Measurements from ENCODE around the gene STK24. TPM values are rescaled to one million over a fixed set of nuclear protein-coding genes. Genes with fewer than 3 reads are reported as not detected.

Gene STK24
- total RNA-seq, 1 experiment from 2014 or later: 133 TPM

DNA sequence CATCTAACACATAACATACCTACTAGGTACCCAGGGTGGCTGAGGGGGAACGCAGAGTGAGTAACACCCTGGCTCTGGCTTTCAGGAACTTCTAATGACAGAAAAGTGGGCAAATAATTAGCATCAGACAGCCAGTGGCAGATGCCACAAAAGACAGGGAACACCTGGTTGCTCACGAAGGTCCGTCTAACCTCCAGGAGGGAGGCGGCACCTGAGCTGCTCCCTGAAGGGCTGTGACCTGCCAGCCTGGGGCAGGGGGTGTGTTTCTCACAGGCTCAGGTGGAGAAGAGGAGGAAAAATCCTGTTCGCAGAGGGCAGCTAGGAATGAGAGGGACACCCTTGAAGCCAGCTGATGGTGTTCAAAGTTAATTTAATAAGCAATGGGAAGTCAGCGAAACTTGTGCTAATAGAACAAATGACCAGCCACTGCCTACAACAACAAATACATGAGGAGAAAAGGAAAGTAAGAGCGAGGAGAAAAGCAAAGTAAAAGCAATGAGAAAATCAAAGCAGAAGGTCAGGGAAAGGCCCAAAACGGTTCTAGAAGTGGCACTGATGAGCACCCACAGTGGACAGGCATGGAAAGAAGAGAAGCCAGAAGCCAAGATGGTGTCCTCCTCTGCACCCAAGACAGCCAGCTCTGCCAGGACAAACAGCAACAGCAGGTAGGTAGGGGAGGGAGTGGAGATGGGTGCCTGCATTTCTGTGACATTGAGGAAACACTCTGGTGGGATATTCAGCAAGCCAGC is 87.3 kb downstream of the STK24 start:
- DNase-seq (ENCODE audit: low read depth in 1 of 2, low spot score in 2 of 2): peak in 1 of 2 experiments; percentile 40
- Histone ChIP-seq H3K27ac (no peak overlapping the region), H3K27me3 (replicated peaks) (no peaks in the 10 kb centered on the region), H3K36me3 (0 out of 2 replicates have a peak, but pooled peaks cover 4% of the 10 kb centered on the region), H3K4me1 (replicated peaks) (peaks cover 39% of the 10 kb centered on the region), H3K9me3 (replicated peaks) (no peaks in the 10 kb centered on the region), H3K4me3 (no peak overlapping the region)

DNA sequence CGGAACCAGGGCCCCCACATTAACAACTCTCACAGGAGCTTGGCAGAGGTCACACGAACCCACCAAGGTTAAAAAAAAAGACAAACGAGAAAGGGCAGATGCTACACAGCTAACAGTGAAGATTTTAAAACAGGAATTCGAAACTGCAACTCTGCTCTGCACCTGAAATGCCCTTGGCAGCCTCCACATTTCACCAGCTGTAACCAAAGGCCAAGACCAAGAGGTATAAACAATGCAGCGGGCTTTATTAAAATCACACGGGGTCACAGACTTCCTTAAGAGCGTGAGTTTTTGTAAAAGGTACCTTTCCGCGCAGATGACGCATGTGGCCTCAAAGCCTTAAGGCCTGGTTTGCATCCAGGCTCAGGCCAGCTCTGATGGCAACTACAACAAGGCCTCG is 88.2 kb downstream of the STK24 start:
- no peak for DNase-seq (ENCODE audit: low read depth in 1 of 2, low spot score in 2 of 2)
- no peaks in the 10 kb centered on the region for H3K27me3 ChIP-seq (replicated peaks)
- no peak overlapping the region for H3K4me3 ChIP-seq
- peaks cover 48% of the 10 kb centered on the region for H3K4me1 ChIP-seq (replicated peaks)
- H3K9me3 ChIP-seq (replicated peaks): no peaks in the 10 kb centered on the region
- no peak overlapping the region for H3K27ac ChIP-seq
- H3K36me3 ChIP-seq: 0 out of 2 replicates have a peak, but pooled peaks cover 4% of the 10 kb centered on the region

DNA sequence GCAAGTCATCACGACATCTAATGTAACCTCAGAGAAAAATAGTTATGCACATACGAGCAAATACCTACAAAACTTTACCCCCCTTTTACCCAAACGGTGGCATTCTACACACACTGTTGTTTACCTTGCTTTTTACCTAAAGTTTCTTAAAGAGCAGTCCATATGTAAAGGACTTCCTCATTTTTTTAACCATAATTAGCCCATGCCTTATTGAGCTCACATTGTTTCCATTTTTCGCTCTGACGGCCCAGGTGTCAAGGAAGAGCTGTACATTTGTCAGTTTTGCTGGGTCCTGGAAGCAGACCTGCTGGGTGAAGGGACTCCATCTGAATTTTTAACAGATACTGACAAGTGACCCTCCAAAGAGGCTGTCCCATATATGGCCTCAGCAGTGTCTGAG is 89.4 kb downstream of the STK24 start:
- H3K27ac ChIP-seq: no peak overlapping the region
- DNase-seq (ENCODE audit: low read depth in 1 of 2, low spot score in 2 of 2): no peak
- peaks cover 60% of the 10 kb centered on the region for H3K4me1 ChIP-seq (replicated peaks)

DNA sequence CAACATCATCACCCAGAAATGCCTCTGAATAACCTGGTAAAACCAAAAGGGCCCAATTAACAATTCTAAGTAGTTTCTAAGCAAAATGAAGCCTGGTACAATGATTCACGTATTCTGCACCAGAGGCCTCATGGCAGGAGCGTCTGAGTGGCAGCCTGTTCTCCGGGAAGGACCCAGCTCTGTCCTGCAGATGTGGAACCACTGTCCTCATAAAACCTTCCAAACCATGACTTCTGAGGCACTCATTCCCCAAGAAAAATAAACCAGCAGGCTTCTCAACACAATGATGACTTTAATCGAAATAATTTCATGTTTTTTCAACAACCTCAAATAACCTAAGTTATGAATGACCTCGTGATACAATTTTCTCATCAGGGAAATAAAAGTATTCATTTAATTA is 89.9 kb downstream of the STK24 start:
- Histone ChIP-seq H3K36me3 (no peaks in the 10 kb centered on the region), H3K9me3 (replicated peaks) (no peaks in the 10 kb centered on the region), H3K4me1 (replicated peaks) (peaks cover 63% of the 10 kb centered on the region), H3K4me3 (no peak overlapping the region), H3K27ac (no peak overlapping the region), H3K27me3 (replicated peaks) (no peaks in the 10 kb centered on the region)
- DNase-seq (ENCODE audit: low read depth in 1 of 2, low spot score in 2 of 2): no peak

More for the DNA sequence above, 89.4 kb downstream of the STK24 start:
- Histone ChIP-seq H3K27me3 (replicated peaks) (no peaks in the 10 kb centered on the region), H3K4me3 (no peak overlapping the region), H3K36me3 (no peaks in the 10 kb centered on the region), H3K9me3 (replicated peaks) (no peaks in the 10 kb centered on the region)

DNA sequence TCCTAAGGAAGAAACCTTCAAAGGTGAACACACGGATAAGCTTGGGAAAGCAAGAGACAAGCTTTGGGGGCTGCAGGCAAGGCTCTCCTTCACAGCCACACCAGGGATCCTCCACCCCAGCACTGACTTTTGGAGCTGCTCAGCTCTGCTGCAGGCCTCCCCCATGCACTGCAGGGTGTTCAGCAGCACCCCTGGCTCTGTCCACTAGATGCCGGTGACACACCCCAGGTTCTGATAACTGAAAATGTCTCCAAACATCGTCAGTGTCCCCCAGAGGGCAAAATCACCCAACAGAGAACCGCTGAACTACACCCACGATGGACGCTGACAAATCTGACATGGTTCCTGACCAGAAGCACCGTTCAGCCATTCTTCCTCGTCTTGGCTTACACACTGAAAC is 90.5 kb downstream of the STK24 start:
- DNase-seq (ENCODE audit: low read depth in 1 of 2, low spot score in 2 of 2): no peak
- Histone ChIP-seq H3K4me1 (replicated peaks) (peaks cover 63% of the 10 kb centered on the region), H3K27ac (no peak overlapping the region), H3K9me3 (replicated peaks) (no peaks in the 10 kb centered on the region), H3K36me3 (peaks cover 3% of the 10 kb centered on the region), H3K4me3 (no peak overlapping the region), H3K27me3 (replicated peaks) (no peaks in the 10 kb centered on the region)

GRCh38 chr13:98485561-98485960 is 91.3 kb downstream of the STK24 start:
- no peaks in the 10 kb centered on the region for H3K9me3 ChIP-seq (replicated peaks)
- no peak for DNase-seq (ENCODE audit: low read depth in 1 of 2, low spot score in 2 of 2)
- H3K4me3 ChIP-seq: no peak overlapping the region
- no peaks in the 10 kb centered on the region for H3K27me3 ChIP-seq (replicated peaks)
- H3K27ac ChIP-seq: peak overlapping the region; percentile 71
- H3K36me3 ChIP-seq: peaks cover 10% of the 10 kb centered on the region
- peaks cover 63% of the 10 kb centered on the region for H3K4me1 ChIP-seq (replicated peaks)

DNA sequence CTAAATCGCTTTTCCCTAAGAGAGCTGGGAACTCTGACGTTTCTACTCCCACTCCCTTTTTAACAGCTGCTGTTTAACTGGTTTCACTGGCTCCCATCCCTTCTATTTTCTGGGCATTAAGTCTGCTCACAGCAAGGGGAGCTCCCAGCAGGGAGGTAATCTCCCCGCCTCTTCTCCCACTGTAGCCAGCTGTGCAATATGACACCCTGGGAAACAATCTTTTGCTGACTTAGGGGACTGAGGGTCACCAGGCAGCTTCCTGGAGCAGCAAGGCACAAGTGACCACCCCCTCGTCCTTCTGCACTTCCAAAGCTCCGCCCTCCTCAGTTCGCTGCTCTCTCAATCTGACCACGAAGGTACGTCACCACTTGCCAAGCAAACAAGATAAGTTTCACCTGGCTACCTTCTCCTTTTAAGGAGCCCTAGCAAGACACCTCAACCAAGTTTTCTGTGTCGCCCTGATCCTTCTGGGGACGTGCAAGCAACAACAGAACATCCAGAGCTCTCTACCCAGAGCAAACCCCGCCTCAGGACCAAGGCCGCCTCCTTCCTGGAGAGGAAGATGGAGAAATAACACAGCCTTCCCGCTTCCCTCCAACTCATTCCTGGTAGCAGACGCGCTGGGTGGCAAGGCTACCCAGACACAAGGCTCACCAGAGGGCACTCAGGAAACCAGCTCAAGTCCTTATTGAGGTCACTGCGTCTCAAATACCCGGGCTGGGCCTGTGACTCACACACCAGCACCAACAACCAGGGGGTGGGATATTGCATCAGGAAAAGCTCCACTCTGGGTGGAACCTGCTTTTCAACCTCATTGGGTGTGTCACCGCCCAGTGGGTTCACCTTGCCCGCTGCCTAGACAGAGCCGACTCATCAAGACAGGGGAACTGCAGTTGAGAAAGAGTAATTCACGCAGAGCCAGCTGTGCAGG is 92.4 kb downstream of the STK24 start:
- peak; percentile 97 to 99 for DNase-seq (ENCODE audit: low read depth in 1 of 2, low spot score in 2 of 2)
- H3K36me3 ChIP-seq: peaks cover 10% of the 10 kb centered on the region
- H3K27ac ChIP-seq: peak overlapping the region; percentile 71
- 0 out of 2 replicates have a peak overlapping the region, but pooled peaks have one; percentile 0 for H3K4me3 ChIP-seq
- no peaks in the 10 kb centered on the region for H3K27me3 ChIP-seq (replicated peaks)
- H3K9me3 ChIP-seq (replicated peaks): no peaks in the 10 kb centered on the region
- H3K4me1 ChIP-seq (replicated peaks): peaks cover 63% of the 10 kb centered on the region

DNA sequence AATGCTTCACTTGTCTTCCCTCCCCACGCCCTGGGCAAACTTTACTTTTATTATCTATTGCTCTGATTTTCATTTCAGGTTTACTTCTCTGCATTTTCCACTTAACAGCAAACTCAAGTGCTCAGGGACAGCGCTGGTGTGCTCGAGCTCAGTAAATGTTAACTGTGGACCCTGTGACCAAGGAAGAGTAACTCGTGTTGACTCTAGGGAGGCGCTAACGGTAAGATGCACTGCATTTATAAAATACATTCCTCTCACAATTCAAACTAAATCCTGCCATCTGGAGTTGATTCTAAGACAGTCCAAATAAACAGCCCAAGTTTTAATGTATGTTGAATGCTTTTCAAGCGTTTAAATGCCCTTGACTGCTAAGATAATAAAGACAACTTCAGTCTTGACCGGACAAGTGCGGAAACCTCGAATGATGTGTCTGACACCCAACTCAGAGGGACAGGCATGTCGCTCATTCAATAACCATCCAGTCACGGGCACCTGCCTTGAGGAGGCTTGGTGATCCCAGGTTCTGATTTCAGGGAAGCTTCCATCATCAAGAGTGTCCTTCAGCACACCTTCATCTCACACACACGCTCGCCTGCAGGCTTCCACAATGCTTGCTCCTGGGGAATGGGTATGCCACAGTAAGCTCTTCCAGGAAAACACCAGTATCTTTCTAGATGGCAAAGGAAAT is 93.2 kb downstream of the STK24 start:
- Histone ChIP-seq H3K9me3 (replicated peaks) (no peaks in the 10 kb centered on the region), H3K4me3 (no peak overlapping the region), H3K4me1 (replicated peaks) (peaks cover 63% of the 10 kb centered on the region), H3K27ac (peak overlapping the region; percentile 71), H3K27me3 (replicated peaks) (no peaks in the 10 kb centered on the region), H3K36me3 (peaks cover 10% of the 10 kb centered on the region)
- peak in 1 of 2 experiments; percentile 84 for DNase-seq (ENCODE audit: low read depth in 1 of 2, low spot score in 2 of 2)

GRCh38 chr13:98482476-98483444 is 94.1 kb downstream of the STK24 start:
- Histone ChIP-seq H3K4me1 (replicated peaks) (peaks cover 63% of the 10 kb centered on the region), H3K36me3 (peaks cover 13% of the 10 kb centered on the region), H3K27me3 (replicated peaks) (no peaks in the 10 kb centered on the region), H3K9me3 (replicated peaks) (no peaks in the 10 kb centered on the region), H3K27ac (peak overlapping the region; percentile 71), H3K4me3 (no peak overlapping the region)
- DNase-seq (ENCODE audit: low read depth in 1 of 2, low spot score in 2 of 2): peak; percentile 74 to 77

- Histone ChIP-seq H3K9me3 (replicated peaks) (no peaks in the 10 kb centered on the region), H3K27me3 (replicated peaks) (no peaks in the 10 kb centered on the region), H3K36me3 (peaks cover 13% of the 10 kb centered on the region), H3K27ac (no peak overlapping the region), H3K4me3 (no peak overlapping the region), H3K4me1 (replicated peaks) (peaks cover 63% of the 10 kb centered on the region)
- no peak for DNase-seq (ENCODE audit: low read depth in 1 of 2, low spot score in 2 of 2)
Observed at GRCh38 chr13:98480915-98481877, 95.7 kb downstream of the STK24 start.

DNA sequence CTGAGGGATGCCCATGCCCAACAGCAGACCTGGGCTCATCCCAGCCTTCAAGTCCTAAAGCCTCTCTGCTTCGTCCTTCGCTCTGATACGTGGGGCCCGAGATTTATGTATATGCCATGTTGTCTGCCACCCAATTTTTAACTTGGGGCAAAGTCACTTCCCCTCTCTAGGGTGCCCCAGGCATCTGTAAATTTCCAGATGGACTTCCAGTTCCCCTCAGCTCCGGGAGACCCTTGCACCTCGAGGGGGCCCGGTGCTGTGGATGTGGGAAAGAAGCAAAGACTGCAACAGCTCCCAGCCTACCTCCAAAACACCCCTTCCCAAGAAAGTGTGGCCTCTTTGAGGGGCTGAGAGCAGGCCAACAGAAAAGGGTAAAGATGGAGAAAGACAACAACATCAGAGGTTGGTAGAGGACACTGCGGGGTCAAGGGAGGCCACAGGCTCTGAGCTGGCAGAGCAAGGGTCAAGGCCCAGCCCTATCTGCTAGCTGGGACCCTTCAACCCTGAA is 97.4 kb downstream of the STK24 start:
- Histone ChIP-seq H3K27ac (no peak overlapping the region), H3K27me3 (replicated peaks) (no peaks in the 10 kb centered on the region), H3K4me1 (replicated peaks) (peaks cover 56% of the 10 kb centered on the region), H3K9me3 (replicated peaks) (no peaks in the 10 kb centered on the region), H3K36me3 (peaks cover 19% of the 10 kb centered on the region), H3K4me3 (no peak overlapping the region)
- DNase-seq (ENCODE audit: low read depth in 1 of 2, low spot score in 2 of 2): no peak

Measured in SJSA1 (cell line).